Stimulated activated CD8-positive, alpha-beta memory T cell treated with anti-CD3 and anti-CD28 coated beads, Interleukin-4, amount 100 ng/mL, for 24 hours (primary cell): ENCODE data around the gene TSPAN9.

Source experiments
- DNase-seq: peaks from one replicate; pipeline ENCODE4 v3.0.0-alpha.2; 2020; ENCODE audit warnings: low read depth

Gene TSPAN9

DNA sequence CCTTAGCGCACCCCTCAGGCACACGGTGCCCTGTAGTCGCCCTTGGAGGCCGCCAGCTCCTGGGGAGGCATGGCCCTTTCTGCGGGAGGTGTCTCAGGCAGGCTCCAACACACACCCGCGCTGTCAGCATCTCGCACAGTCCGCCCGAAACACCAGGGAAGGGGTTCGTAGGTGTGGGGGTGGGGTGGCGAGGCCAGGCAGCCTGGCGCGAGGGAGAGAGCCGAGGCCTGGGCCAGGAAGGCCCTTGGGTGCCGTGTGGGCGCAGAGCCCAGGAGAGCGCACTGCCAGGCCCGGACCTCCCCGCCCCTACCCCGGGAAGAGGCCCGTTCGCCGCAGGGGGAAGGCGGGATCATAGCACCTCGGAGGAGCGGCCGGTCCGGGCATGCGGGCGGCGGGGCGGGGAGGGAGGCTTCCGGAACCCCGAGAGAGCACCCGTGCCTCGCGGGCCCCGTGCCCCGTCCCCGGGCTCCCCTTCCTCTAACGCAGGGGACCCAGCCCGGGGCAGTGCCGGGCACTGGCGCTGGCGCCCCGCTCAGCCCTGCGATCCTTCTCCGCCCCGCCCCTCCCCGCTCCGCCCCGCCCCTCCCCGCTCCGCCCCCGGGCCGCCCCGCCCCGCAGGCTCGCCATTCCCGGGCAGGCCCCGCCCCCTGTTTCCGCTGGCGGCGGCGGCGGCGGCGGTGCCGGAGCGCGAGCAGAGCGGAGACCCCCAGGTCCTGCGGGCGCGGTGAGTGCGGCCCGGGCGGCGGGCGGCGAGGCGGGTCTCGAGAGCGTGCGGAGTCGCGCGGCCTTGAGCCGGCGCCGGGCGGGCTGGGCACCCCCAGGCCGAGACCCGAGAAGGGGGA lies at the start of gene TSPAN9:
TSPAN9 (plus strand) TSS at position 650 of the 842 bp plus-strand sequence. CDS start 123,815 bp downstream, outside the sequence.
- DNase-seq: peak; percentile 55

DNA sequence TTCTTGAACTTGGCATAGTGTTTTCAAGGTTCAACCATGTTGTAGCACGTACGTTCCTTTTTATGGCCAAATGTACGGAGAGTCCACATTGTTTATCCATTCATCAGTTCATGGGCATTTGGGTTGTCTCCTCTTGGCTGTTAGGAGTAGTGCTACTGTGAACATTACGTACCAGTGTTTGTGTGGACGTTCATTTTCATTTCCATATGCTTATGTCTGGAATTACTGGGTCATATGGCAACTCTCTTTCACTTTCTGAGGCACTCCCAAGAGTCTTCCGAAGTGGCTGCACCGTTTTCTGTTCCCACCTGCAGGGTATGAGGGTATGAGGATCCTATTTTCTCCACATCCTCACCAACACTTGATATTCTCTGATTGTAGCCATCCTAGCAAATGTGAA lies 49.1 kb upstream of the TSPAN9 start:
- no peak for DNase-seq

GRCh38 chr12:3030821-3031429 lies 46.3 kb upstream of the TSPAN9 start:
- no peak for DNase-seq

DNA sequence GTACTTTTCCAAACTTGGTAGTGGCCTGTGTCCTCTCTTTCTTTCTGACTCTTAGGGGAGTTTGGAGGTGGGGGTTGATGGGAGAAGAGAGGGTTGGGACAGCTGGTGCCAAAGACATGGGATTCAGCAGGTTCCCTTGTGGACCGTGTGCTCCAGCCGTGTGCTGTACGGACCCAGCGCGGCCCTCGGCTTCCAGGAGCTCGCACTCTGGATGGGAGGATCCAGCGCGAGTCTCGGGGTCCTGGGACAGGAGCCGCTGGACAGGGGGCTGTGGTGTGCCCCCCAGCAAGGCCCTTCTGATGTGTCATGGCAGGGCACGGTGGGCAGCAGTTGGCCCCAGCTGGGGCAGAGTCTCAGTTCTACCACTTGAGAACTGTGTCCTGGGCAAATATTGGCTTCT lies 45.0 kb upstream of the TSPAN9 start:
- no peak for DNase-seq

GRCh38 chr12:3032770-3033538 lies 44.2 kb upstream of the TSPAN9 start:
- DNase-seq: no peak

DNA sequence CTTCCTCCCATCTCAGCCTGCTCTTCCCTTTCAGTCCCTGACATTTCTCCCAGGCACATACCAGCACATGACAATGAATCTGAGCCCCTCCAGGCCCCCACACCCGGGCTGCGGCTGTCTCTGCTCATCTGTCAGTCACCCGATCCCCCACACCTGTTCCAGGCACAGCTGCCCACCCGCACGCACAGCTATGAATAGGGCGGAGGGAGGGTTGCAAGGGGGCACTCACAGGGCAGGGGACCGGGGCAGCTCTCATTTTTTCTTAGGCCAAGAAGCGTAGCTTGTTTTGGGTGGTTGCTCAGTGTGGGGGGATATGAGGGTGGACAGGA lies 43.7 kb upstream of the TSPAN9 start:
- DNase-seq: no peak

- DNase-seq: peak; percentile 13
Observed at GRCh38 chr12:3034067-3034750, 43.0 kb upstream of the TSPAN9 start.

GRCh38 chr12:3035171-3035570 lies 42.0 kb upstream of the TSPAN9 start:
- no peak for DNase-seq

DNA sequence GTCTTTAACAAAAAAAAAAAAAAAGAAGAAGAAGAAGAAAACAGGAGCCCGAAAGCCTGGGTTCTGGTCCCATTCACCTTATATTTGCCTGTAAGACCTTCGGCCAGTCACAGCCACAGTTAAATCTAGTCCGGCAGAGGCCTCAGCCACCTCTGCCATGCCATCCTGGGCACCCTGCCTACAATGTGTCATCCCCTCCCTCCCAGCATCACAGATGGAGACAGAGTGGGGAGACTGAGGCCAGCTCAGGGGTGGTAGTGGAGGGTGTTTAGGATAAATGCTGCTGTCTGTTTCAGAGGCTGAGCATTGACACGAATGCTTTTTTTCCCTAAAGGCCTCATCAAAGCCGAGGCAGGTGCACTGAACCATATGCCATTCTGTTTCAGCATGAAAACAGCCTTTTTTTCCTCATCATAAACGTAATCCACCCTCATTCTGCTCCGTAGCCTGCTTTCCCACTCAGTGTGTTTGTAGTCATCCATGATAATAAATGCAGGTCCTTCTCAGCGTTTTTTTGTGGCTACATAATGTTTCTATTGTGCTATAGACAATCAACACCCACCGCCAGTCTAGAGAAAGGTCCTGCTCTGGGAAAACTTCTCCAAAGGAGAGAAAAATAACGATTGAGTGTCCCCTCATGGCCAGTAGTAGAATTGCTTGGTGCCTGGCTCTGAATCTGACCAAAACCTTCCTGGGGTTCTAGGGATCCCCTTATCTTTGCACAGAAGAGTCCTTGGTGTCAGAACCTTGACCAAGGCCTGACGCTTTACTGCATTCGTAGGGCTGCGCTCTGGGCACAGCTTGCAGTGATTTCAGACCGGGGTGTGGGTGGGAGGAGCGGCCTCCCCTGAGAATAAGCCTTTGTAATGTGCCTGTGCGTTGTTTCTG lies 41.1 kb upstream of the TSPAN9 start:
- no peak for DNase-seq

GRCh38 chr12:3036901-3037600 lies 40.1 kb upstream of the TSPAN9 start:
- DNase-seq: no peak

GRCh38 chr12:3038166-3038565 lies 39.0 kb upstream of the TSPAN9 start:
- no peak for DNase-seq

DNA sequence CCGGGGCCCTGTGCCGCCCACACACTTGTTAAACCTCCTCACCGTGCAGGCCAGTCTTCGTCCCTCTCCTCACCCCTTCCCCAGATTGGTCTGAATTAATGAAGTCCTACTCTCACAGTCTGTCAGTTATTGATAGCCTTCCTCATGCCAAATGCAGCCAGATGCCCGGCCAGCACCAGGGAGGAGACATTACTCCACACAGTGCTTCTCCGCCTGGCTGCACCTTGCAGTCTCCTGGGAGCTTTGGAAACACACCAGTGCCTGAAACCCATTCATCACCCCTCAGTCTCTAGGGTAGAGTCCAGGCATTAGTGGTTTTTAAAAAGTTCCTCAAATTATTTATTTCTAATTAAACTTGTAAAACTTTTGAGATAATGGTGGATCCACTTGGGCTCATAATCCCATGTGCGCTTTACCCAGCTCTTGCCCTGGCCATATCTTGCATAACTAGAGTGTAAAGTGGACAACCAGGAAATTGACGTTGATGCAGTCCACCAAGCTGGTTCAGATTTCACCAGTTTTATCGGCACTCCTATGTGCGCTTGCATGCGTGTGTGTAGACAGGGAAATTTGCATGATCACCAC lies 38.2 kb upstream of the TSPAN9 start:
- DNase-seq: no peak

GRCh38 chr12:3040026-3040656 lies 37.0 kb upstream of the TSPAN9 start:
- DNase-seq: no peak

GRCh38 chr12:3040663-3041544 lies 36.3 kb upstream of the TSPAN9 start:
- no peak for DNase-seq

DNA sequence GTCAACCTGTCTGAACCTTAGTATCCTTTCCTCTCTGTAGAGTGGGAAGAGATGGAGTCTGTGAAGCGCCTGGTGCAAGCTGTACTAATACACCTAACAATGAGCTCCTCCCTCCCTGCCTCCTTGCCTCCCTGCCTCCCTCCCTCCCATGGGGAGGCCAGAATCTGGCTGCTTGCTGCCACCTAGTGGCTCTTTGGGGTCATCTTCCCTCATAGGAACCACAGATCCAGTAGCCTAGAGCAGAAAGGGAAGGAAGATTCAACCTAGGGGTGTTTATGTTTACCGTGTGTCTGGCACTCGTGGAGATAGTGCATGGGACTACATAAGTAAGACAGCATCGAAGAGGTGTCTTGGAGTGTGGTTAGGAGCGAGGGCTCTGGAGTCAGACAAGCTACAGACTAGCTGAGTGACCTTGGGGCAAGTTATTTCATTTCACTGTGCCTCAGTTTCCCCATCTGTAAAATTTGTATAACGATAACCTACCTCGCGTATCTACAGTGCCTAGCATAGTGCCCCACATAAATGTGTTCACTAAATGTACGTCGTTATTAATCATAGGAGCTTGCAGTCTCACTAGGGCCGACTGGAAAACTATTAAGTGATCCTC lies 35.5 kb upstream of the TSPAN9 start:
- DNase-seq: peak; percentile 22

DNA sequence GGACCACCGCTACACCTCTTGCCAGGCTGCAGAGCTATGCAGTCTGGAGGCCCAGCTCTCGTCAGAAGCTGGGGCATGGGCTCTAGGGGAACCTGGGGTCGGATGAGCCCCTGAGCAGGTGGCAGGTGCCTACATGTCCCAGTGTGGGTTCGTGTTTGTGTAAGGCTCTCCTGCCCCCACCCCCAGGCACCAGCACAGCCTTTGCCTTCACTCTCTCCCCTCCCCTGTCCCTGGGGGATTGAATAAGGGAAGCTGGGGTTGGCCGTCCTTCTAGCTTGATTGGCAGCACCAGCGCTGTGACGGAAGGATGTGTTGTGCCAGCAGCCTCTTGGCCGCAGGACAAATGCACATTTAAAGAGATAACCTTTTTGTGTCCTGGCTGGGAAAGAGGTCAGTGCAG lies 34.8 kb upstream of the TSPAN9 start:
- no peak for DNase-seq

DNA sequence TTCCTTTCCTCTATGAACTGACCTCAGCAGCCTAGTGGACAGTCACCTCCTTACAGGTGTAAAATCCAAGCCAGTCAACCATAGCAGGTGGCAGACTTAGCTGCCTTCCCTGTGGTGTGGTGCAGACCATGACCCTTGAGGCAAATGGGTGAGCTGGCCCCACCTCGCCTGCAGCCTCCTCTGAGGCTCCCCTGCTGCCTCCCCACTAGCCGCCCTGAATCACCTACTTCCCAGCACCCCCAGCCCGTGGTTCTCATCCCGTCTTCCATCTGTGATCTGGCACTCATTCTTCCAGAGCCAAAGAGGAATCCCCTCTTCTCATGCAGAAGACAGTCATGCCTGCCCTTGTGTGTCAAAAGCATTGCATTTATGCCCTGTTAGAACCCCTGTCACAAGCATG lies 34.4 kb upstream of the TSPAN9 start:
- no peak for DNase-seq

- no peak for DNase-seq
Observed at GRCh38 chr12:3043406-3043805, 33.8 kb upstream of the TSPAN9 start.
